Body of pancreas (tissue), 4 donors: Measurements from ENCODE around the gene PALLD.
"Not testable (repeated sequence)": the region's sequence is repeated elsewhere in the genome, so short reads cannot be mapped to it uniquely, and the experiment has no call there.

Experiments
- CTCF ChIP-seq, 7 experiments: fragments of 450-650 bp in 4 of 7; fragments of 200-600 bp in 3 of 7; sonication (generic) in 3 of 7; IDR thresholded peaks; one replicate each; pipeline ENCODE4 v1.5.1; 2016 to 2019; ENCODE audit warnings: antibody characterized with exemption in 7 of 7
- POLR2A ChIP-seq, 3 donors: fragments of 450-650 bp; IDR thresholded peaks; one replicate each; pipeline ENCODE4 v1.6.1; 2016; ENCODE audit warnings: antibody characterized with exemption in 3 of 3, mild to moderate bottlenecking in 2 of 3

GRCh38 chr4:168806247-168806646 is 309.4 kb downstream of the PALLD start:
- not testable (repeated sequence) for TF ChIP-seq CTCF, POLR2A (IDR thresholded peaks at IDR 0.05)
